Hematopoietic multipotent progenitor cell treated with erythropoietin and hydrocortisone succinate and interleukin-3 and kit ligand, for 17 days (in vitro differentiated cells): ENCODE results near the gene PRPS1.
A peak's percentile ranks its signal among the peaks of the same experiment; 100 is the strongest.
"Not testable (repeated sequence)": the region's sequence is repeated elsewhere in the genome, so short reads cannot be mapped to it uniquely, and the experiment has no call there.

Source experiments
- DNase-seq: peaks from one replicate; pipeline ENCODE4 v3.0.0-alpha.2; 2015; ENCODE audit warnings: low spot score

Gene PRPS1

DNA sequence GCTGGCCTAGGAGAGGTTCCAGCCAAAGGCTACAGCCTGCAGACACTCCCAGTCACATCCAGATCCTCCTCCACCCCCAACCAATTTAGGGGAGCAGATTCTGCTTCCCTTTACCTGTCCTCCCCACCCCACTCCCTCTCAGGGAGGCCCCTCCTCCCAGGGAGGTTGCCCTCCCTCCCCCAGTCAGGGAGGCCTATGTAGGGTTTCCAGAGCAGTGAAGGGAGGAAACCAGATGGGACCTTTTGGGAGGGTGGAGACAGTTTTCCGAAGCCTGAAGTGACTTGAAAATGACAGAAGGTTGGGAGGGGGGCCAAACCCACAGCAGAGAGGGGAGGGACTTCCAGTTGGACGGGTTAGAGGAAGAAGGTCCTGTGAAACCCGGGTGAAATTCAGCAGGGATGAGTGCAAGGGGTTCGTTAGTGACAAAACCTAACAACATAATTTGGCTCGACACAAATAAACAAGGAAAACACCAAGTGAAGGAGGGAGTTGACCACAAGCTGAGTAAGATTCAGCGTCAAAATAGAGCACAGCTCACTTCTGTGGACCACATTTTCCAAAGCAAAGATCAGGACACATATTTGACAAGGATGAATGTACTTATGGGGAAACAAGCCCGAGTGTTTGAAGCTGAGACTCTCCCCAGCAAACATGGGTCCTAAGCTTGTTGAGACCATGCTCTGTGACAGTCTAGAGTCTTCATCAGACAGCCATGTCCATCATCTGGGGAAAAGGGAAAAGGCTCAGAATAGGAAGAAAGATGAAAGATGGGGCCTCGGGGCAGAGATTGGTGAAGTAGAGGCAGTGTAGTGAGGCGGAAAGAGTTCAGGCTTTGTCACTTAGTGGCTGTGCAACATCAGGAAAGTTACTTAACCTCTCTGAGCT is 46.4 kb downstream of the PRPS1 start:
- peak; percentile 10 for DNase-seq

DNA sequence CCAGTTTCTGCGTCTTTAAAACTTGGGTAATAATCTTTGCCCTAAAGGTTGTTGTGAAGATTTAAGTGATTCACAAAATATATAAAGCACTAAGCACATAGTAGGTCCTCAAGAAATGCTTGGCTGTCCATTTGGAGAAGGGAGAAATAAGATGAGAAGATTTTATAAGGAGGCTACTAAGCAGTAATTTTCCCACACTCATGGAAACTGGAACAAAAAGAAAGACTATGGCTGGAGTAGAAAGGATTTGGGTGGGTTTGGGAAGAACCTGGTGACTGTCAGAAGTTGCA is 47.0 kb downstream of the PRPS1 start:
- DNase-seq = no peak

DNA sequence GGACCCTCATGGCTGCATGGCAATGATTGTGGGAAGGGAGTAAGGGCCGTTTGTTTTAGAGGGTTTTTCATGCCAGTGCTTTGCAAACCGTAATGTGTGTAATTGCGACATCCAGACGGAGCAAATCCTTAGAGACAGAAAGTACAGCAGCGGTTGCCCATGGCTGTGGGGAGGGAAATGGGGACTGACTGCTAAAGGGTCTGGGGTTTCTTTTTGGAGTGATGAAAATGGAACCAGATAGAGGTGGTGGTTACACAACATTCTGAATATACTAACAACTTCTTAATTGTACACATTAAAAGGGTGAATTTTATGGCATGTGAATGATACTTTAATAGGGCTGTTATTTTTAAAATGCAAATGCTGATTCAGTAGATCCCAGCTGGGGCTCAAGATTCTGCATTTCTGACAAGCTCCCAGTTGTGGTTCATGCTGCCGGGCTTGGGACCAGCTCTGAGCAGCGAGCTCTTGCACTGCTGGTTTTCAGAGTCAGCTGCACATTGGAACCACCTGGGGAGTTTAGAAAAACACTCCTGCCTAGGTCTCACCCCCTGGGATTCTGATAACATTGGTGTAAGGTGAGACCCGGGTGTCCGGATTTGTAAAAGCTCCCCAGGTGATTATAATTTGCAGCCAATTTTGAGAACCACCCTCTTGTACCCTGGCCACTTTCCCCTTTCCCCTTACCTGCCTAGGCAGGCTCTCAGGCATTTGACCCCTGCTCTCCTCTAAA is 47.7 kb downstream of the PRPS1 start:
- no peak for DNase-seq

DNA sequence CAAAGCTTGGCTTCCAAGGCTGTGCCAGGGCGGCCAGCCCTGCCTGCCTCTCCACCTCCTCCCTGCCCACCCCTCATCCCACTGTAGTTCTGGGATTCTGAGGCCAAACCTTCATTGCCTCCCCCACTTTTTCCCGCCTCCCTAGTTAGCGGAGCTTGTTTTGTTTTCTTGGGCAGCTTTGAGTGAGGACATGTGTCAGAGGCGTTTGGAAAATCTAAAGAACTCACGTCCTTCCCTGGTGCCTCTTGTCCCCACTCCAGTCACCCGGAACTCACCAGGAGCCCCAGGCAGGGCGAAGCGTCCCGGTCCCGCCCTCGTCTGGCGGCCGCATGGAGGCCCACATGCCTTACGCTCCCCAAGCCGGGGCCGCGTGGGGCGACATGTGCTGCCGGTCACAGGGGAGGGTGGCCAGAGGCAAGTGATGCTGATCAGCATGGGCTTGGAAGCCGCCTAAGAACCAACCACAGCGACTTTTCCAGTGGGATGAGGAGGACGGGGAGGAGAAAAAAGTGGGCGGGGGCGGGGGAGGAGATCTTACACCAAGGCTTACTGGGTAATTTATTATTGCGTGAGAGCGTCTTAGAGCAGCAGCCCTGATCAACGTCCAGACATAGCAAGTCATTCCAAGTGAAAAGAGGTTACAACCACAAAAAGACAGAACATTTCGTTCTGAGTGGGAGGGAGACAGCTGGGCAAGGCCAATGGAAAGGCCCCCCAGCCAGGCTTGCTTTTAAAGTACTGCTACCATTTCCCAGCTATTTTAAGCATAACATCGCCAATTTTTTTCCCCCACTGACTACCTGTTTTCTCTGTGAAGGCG is 48.5 kb downstream of the PRPS1 start:
- peak; percentile 48 for DNase-seq

DNA sequence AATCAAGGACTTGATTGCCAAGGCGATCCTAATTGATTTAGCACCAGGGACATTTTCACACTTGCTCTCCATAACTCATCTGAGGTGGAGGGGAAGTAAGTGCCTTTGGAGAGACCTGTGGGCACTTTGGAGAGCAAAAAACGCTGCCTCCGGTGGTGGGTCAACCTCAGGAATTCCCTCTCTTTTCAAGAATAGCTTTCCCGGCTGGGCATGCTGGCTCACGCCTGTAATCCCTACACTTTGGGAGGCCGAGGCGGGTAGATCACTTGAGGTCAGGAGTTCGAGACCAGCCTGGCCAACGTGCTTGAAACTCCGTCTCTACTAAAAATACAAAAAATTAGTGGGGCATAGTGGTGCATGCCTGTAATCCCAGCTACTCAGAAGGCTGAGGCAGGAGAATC is 49.2 kb downstream of the PRPS1 start:
- DNase-seq = no peak

DNA sequence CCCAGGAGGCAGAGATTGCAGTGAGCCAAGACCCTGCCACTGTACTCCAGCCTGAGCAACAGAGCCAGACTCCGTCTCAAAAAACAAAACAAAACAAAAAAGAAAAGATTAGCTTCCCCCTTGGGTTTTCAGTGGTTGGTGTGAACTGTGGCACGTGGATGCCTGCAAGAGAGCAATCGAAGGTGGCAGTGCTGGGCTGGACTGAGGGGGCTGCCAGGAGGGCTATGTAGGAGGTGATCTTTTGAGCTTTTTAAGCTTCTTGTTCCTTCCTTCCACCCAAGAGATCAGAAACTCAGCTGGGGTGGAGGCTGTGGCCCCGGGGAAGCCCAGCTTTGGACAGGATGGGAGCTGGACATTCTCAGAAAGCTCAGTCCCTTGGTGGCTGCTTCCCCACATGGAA is 49.6 kb downstream of the PRPS1 start:
- DNase-seq = no peak

DNA sequence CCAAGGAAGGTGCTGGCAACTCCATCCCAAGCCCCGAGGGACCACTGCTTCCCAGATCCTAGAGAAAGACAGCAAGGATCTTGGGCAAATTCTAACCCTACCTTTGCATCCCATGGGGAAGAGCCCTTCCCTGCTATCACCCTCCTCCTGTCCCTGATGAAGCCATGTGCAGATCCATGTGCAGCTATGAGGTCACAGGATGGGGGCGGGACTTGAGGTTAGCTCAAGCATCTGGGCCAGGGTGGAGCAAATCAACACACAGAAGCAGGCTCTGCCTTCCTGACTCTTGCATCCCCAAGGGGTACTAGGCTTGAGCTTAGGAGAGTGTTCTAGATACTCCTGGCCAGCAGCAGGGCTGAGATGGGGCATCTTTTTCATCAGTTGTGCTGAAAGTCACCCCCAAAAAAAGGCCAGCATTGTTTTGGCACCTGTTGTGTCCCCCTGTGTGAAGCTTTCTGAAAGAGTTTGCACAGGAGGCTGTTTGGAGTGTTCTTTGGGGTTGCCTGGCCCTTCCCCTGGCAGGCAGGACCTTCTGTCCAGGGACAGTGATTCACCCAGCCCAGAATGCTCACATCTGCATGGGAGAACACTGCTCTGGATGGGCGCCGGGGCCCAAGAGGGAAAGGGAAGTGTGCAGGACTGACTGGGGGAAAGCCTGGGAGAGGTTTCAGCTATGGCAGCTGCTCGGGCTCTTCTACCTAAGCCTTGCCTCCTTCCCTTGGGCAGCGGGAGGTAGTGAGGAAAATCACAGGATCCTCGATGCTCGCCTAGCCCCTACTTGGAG is 50.8 kb downstream of the PRPS1 start:
- DNase-seq = no peak

DNA sequence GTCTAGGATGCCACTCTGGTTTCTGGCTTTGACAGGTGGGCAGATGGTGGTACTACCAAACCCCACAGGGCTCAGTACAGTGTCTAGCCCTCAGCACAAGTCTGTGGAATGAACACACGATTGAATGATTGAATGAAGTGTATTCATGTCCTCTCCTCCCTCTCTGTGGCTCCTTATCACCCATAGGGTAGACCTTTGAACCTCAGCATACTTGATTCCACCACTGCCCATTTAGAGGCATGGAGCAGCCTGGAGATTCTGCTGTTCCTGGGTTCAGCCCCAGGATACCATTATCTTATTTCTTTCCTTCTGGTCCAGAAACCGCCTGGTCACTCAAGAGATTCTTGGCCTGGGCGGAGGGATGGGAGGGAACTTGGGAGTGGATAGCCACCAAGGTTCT is 53.9 kb downstream of the PRPS1 start:
- no peak for DNase-seq

DNA sequence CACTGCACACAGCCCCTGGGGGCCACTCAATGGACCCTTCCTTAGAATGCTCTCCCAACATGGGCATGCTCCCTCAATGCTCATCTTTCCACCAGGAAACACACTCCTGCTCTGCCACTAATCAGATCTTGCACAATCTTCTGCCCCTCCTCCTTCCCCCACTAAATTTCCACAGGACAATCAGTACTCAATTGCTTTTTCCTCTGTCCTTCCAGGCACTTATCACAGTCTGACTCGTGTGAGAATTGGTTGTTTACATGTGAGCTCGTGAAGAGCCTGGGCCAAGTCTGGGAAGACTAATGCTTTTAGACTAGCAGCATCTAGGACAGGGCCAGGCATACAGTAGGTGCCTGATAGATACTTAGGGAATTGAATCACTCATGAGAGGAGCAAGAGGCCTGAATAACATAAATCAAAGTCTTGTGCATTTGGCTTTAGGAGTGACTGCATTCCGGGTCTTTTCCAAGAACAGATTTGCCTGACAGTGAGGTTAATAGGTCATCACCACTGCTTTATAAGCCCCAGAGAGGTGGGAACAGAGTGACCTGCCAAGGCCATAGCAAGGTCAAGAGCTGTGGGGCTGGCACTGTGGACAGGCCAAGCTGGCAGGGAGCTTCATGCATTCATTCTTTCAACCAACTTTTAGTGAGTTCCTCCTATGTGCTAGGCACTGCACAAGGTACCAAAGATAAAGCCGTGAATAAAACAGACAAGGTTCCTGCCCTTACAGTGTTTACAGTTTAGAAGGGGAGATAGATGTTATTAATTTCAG is 55.0 kb downstream of the PRPS1 start:
- no peak for DNase-seq

DNA sequence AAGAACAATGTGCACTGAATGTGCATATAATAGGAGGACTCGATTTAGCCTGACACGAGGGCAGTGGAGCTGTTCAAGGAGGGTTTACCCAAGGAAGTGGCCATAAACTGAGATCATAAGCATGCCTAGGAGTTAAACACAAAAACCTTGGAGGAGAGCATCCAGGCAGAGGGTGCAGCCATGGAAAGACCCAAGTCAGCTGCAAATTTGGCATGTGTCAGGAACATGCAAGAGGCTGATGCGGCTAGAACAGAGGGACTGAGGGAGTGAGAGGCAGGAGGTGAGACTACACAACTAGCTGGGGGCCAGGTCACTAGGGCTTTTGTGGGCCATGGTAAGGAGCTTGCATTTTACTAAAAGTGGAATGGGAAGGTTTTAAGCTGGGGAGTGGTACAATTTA is 55.6 kb downstream of the PRPS1 start:
- DNase-seq = no peak

DNA sequence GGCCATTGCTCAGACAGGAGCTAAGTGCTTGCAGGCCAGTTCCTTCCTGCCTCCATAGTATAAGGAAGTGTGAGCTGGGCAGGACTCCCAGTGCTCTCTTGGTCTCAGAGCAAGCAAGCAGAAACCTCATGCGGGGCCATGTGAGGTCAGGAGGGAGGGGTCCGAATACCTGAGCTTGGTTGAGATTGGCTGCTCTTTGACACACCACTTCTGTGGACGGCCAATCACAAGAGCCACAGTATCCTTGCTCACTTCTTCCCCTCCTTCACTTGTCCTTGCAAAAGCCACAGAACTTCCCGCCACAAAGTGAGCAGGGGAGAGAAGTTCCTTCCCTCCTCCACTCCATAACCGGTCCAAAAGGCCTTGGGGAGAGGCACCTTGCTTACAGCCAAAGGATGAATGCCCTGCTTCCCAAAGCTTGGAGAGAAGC is 56.7 kb downstream of the PRPS1 start:
- no peak for DNase-seq

DNA sequence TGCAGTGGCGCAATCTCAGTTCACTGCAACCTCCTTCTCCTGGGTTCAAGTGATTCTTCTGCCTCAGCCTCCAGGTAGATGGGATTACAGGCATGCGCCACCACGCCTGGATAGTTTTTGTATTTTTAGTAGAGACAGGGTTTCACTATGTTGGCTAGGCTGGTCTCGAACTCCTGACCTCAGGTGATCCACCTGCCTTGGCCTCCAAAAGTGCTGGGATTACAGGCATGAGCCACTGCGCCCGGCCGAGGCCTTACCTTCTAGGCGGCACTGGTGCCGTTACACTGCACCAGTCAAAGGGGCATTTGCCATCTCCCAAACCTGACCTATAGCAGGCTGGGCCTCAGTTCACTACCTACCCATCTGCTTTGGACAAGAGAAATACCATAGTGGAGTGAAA is 57.3 kb downstream of the PRPS1 start:
- not testable (repeated sequence) for DNase-seq

DNA sequence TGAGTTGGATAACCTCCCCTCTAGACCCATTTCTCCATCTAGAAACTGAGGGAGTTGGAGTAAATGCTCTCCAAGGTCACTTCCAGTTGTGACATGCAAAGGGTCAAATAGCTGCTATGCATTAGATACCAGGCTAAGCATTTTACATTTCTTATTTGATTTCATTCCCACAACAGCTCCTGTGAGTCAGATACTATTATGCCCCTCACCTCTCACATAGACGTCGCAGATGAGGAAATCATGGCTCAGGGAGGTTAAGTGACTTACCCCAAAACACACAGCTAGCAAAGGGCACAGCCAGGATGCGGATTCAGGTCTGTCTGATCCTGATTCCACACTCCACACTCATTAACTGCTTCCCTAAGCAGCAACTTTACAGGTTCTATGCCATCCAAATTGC is 57.7 kb downstream of the PRPS1 start:
- no peak for DNase-seq

DNA sequence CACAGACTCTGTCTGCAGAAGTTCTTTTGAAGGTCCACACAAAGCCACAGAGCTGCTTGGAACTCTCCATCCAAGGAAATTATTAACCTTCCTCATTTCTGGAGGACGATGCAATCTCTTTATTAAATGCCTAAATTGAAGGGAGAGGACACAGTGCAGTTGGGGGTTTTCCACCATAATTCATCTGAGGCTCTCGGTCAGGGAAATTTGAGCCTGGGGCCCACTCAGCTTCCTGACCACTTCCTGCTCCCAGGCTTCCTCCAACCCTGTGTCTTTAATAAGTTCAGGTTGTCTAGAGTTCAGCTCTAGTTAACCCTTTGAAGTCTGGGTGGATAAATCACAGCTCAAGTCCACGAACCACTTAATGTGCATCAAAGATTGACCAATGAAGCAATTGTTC is 58.5 kb downstream of the PRPS1 start:
- no peak for DNase-seq

DNA sequence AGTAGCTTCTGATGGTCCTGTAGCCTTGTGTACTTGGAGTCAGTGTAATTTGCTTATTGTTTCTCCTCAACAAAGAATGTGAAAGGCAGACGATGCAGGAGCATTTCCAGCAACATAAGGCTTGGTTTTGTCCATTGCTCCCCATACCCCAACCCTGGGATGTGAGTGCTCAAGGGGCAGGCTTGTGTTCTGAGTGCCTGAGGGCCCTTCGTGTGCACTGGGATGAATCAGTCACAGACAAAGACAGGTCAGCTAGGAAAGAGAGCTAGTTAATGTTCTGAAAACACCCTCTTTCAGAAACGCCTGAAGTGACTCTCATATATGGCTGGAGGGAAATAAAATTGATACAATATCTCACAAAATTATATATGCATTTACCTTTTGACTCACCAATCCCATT is 59.1 kb downstream of the PRPS1 start:
- no peak for DNase-seq

DNA sequence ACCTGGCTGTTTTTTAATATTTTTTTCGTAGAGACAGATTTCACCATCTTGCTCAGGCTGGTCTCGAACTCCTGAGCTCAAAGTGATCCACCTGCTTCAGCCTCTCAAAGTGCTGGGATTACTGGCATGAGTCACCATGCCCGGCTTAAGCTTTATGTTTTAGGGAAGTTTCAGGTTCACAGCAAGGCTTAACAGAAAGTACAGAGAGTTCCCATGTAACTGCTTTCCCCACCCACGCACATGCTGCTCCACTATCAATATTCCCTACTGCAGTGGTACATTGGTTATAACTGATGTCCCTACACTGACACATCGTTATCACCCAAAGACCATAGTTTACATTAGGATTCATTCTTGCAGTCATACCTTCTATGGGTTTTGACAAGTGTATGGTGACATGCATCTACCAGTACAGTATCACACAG is 62.7 kb downstream of the PRPS1 start:
- no peak for DNase-seq

DNA sequence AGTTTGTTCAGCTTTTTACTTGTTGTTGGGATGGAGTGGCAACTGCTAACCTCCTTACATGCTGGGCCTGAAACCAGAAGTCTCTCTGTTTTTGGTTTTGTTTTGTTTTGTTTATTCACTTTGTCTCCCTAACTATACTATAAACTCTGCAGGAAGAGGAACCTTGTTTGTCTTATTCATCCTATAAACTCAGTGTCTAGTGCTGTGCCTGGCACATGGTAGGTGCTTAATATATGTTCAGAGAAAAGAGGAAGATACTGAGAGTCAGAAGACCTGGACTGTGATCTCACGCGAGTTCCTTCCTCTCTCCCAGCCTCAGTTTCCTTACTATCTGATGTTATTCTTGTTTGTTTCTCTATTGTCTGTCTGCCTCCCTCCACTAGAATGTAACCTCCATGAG is 71.3 kb downstream of the PRPS1 start:
- DNase-seq = no peak

DNA sequence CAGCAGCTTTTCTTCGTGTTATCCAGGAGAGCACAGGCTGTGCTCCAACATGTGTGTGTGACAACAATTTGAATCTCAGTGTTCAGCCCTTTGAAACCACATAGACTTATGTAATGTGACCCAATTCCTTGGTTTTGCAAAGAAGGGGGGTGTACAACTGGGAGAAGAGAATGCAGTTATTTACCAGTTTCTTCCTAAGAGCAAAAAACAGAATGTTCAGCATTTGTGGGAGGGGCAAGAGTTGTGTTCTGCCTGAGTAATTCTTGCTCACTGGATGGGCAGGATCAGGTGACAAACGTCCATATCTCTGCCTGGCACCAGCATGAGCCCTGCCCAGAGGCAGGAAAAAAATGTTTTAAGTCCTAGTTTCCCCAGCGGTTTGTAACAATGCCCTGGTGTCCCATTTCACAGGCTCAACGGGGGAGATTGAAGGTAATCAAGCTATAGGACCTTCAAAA is 72.0 kb downstream of the PRPS1 start:
- DNase-seq = peak; percentile 61
